HUES64 (cell line): ENCODE data around the gene TNFRSF1A.
"Not testable (repeated sequence)": the region's sequence is repeated elsewhere in the genome, so short reads cannot be mapped to it uniquely, and the experiment has no call there.

Experiments
- H3K27ac ChIP-seq: 2 replicates; pipeline ENCODE4 v1.7.0; 2013; ENCODE audit warnings: low read depth, low read length, inconsistent platforms
- H3K27me3 ChIP-seq: 2 replicates; pipeline ENCODE4 v1.6.1; 2013; ENCODE audit warnings: mild to moderate bottlenecking, low read length; ENCODE audit not compliant: insufficient read depth
- H3K36me3 ChIP-seq: 2 replicates; pipeline ENCODE4 v1.6.1; 2013; ENCODE audit warnings: mild to moderate bottlenecking, low read length; ENCODE audit not compliant: insufficient read depth
- H3K4me1 ChIP-seq: 2 replicates; pipeline ENCODE4 v1.6.1; 2013; ENCODE audit warnings: mild to moderate bottlenecking, low read length, moderate library complexity; ENCODE audit not compliant: insufficient read depth
- H3K4me3 ChIP-seq: 2 replicates; pipeline ENCODE4 v1.5.1; 2013; ENCODE audit warnings: mild to moderate bottlenecking, low read length, moderate library complexity
- H3K9ac ChIP-seq: 2 replicates; pipeline ENCODE4 v1.6.1; 2013; ENCODE audit warnings: mild to moderate bottlenecking, low read depth, low read length
- H3K9me3 ChIP-seq: 2 replicates; pipeline ENCODE4 v1.6.1; 2013; ENCODE audit warnings: low read depth, low read length; ENCODE audit not compliant: insufficient read depth
- WGBS: fragments of 150-250, 120-280 bp; methylation state at CpG from one replicate; pipeline ENCODE4 v1.1.7; 2013; ENCODE audit warnings: missing lambda C conversion rate; 5-methylcytosine and 5-hydroxymethylcytosine counted together

The TNFRSF1A gene

GRCh38 chr12:6354495-6355393, 12.9 kb upstream of the TNFRSF1A start:
- Histone ChIP-seq H3K9me3 (no peaks in the 10 kb centered on the region), H3K27me3 (no peaks in the 10 kb centered on the region), H3K27ac (no peak overlapping the region), H3K9ac (no peak overlapping the region), H3K4me1 (no peaks in the 10 kb centered on the region), H3K4me3 (no peak overlapping the region), H3K36me3 (peaks cover 32% of the 10 kb centered on the region; the same call in 1 of the 2 replicates)
- 92% methylated on average over 10 of the region's 10 CpGs for WGBS

GRCh38 chr12:6352193-6353173, 10.6 kb upstream of the TNFRSF1A start:
- no peak overlapping the region for H3K4me3 ChIP-seq
- H3K36me3 ChIP-seq: peaks cover 44% of the 10 kb centered on the region; the same call in 1 of the 2 replicates
- H3K9ac ChIP-seq: no peak overlapping the region
- no peak overlapping the region for H3K27ac ChIP-seq
- no peaks in the 10 kb centered on the region for H3K27me3 ChIP-seq
- no peaks in the 10 kb centered on the region for H3K4me1 ChIP-seq
- no peaks in the 10 kb centered on the region for H3K9me3 ChIP-seq
- 89% methylated on average over 9 of the region's 9 CpGs for WGBS

GRCh38 chr12:6351622-6352021, 9.7 kb upstream of the TNFRSF1A start:
- H3K27ac ChIP-seq: no peak overlapping the region
- 90% methylated on average over 5 of the region's 5 CpGs for WGBS
- peaks cover 44% of the 10 kb centered on the region; the same call in 1 of the 2 replicates for H3K36me3 ChIP-seq
- no peaks in the 10 kb centered on the region for H3K9me3 ChIP-seq
- H3K4me3 ChIP-seq: no peak overlapping the region
- no peaks in the 10 kb centered on the region for H3K27me3 ChIP-seq
- H3K9ac ChIP-seq: no peak overlapping the region
- H3K4me1 ChIP-seq: no peaks in the 10 kb centered on the region

- Histone ChIP-seq H3K27ac (no peak overlapping the region), H3K4me1 (peaks cover 11% of the 10 kb centered on the region), H3K9ac (no peak overlapping the region), H3K9me3 (no peaks in the 10 kb centered on the region), H3K4me3 (no peak overlapping the region), H3K36me3 (peaks cover 21% of the 10 kb centered on the region; the same call in 1 of the 2 replicates), H3K27me3 (no peaks in the 10 kb centered on the region)
- 95% methylated on average over 19 of the region's 19 CpGs for WGBS
Measured at GRCh38 chr12:6347367-6348338, 5.8 kb upstream of the TNFRSF1A start.

GRCh38 chr12:6346942-6347341, 5.1 kb upstream of the TNFRSF1A start:
- no peaks in the 10 kb centered on the region for H3K27me3 ChIP-seq
- no peaks in the 10 kb centered on the region for H3K9me3 ChIP-seq
- no peak overlapping the region for H3K4me3 ChIP-seq
- H3K9ac ChIP-seq: no peak overlapping the region
- H3K36me3 ChIP-seq: peaks cover 15% of the 10 kb centered on the region; the same call in 1 of the 2 replicates
- H3K4me1 ChIP-seq: peaks cover 18% of the 10 kb centered on the region
- no peak overlapping the region for H3K27ac ChIP-seq
- WGBS: 94% methylated on average over 8 of the region's 8 CpGs

- H3K36me3 ChIP-seq: peaks cover 15% of the 10 kb centered on the region; the same call in 1 of the 2 replicates
- 92% methylated on average over 5 of the region's 5 CpGs for WGBS
- no peak overlapping the region for H3K27ac ChIP-seq
- no peak overlapping the region for H3K4me3 ChIP-seq
- H3K9me3 ChIP-seq: no peaks in the 10 kb centered on the region
- no peaks in the 10 kb centered on the region for H3K27me3 ChIP-seq
- no peak overlapping the region for H3K9ac ChIP-seq
- peaks cover 18% of the 10 kb centered on the region for H3K4me1 ChIP-seq
Measured at GRCh38 chr12:6346235-6346832, 4.5 kb upstream of the TNFRSF1A start.

- H3K4me1 ChIP-seq: peaks cover 18% of the 10 kb centered on the region
- H3K27me3 ChIP-seq: no peaks in the 10 kb centered on the region
- no peak overlapping the region for H3K4me3 ChIP-seq
- WGBS: 88% methylated on average over 9 of the region's 10 CpGs
- peaks cover 15% of the 10 kb centered on the region; the same call in 1 of the 2 replicates for H3K36me3 ChIP-seq
- H3K27ac ChIP-seq: no peak overlapping the region
- H3K9me3 ChIP-seq: no peaks in the 10 kb centered on the region
- H3K9ac ChIP-seq: no peak overlapping the region
Measured at GRCh38 chr12:6345319-6346091, 3.6 kb upstream of the TNFRSF1A start.

- Histone ChIP-seq H3K4me1 (peaks cover 26% of the 10 kb centered on the region), H3K36me3 (peaks cover 13% of the 10 kb centered on the region; the same call in 1 of the 2 replicates)
- H3K9ac ChIP-seq, H3K27me3 ChIP-seq, H3K4me3 ChIP-seq, H3K27ac ChIP-seq, H3K9me3 ChIP-seq: not testable (repeated sequence)
- WGBS: 89% methylated on average over 9 of the region's 11 CpGs
Measured at GRCh38 chr12:6344101-6344660, 2.3 kb upstream of the TNFRSF1A start.

- Histone ChIP-seq H3K4me3 (no peak overlapping the region), H3K36me3 (peaks cover 6% of the 10 kb centered on the region; the same call in 1 of the 2 replicates), H3K27ac (no peak overlapping the region), H3K9me3 (no peaks in the 10 kb centered on the region), H3K4me1 (peaks cover 27% of the 10 kb centered on the region), H3K9ac (no peak overlapping the region), H3K27me3 (no peaks in the 10 kb centered on the region)
- WGBS: 23% methylated on average over 4 of the region's 5 CpGs
Measured at GRCh38 chr12:6343518-6343917, 1.6 kb upstream of the TNFRSF1A start.
